Smooth muscle cell (in vitro differentiated cells): ENCODE results near the gene LPXN. TPM values are rescaled to one million over a fixed set of nuclear protein-coding genes. Genes with fewer than 3 reads are reported as not detected.

Experiments
- DNase-seq: peaks from one replicate; lab custom pipeline; 2025; ENCODE audit not compliant: unreplicated experiment; lab: John Stamatoyannopoulos, UW
- H2AFZ ChIP-seq: fragments of 200-600 bp; sonication (generic); 2 replicates; pipeline ENCODE4 v1.6.0; 2016; ENCODE audit warnings: antibody characterized with exemption, low read depth, mild to moderate bottlenecking
- H3F3A ChIP-seq: fragments of 200-600 bp; sonication (generic); 2 replicates; pipeline ENCODE4 v1.6.0; 2017; ENCODE audit warnings: antibody characterized with exemption, low read depth
- H3K27ac ChIP-seq: fragments of 200-600 bp; sonication (generic); 2 replicates; pipeline ENCODE4 v1.5.1; 2016; ENCODE audit warnings: low read depth, mild to moderate bottlenecking
- H3K27me3 ChIP-seq: fragments of 200-600 bp; sonication (generic); 2 replicates; pipeline ENCODE4 v1.6.1; 2016; ENCODE audit warnings: low read depth, mild to moderate bottlenecking
- H3K36me3 ChIP-seq: fragments of 200-600 bp; sonication (generic); 2 replicates; pipeline ENCODE4 v1.5.1; 2016; ENCODE audit warnings: low read depth
- H3K4me1 ChIP-seq: fragments of 200-600 bp; sonication (generic); 2 replicates; pipeline ENCODE4 v1.5.1; 2016; ENCODE audit warnings: low read depth
- H3K4me2 ChIP-seq: fragments of 200-600 bp; sonication (generic); 2 replicates; pipeline ENCODE4 v1.6.0; 2016; ENCODE audit warnings: mild to moderate bottlenecking
- H3K4me3 ChIP-seq: fragments of 200-600 bp; sonication (generic); 2 replicates; pipeline ENCODE4 v1.5.1; 2016; ENCODE audit warnings: mild to moderate bottlenecking
- H3K79me2 ChIP-seq: fragments of 200-600 bp; sonication (generic); 2 replicates; pipeline ENCODE4 v1.6.0; 2016; ENCODE audit warnings: low read depth, mild to moderate bottlenecking
- H3K9ac ChIP-seq: fragments of 200-600 bp; sonication (generic); 2 replicates; pipeline ENCODE4 v1.6.0; 2016; ENCODE audit warnings: low read depth
- H3K9me3 ChIP-seq: fragments of 200-600 bp; sonication (generic); replicated peaks from 2 replicates; pipeline ENCODE4 v1.5.1; 2016; ENCODE audit warnings: low read depth
- H4K20me1 ChIP-seq: fragments of 200-600 bp; sonication (generic); 2 replicates; pipeline ENCODE4 v1.6.0; 2016; ENCODE audit warnings: low read depth
- WGBS: methylation state at CpG from one replicate; pipeline ENCODE4 v1.1.7; 2016; ENCODE audit warnings: low lambda C conversion rate; 5-methylcytosine and 5-hydroxymethylcytosine counted together
- polyA plus RNA-seq: library from polyadenylated mRNA; unstranded; fragments of >200 nt; fragmentation: Nextera tagmentation; extraction: Ambion mirVana; gene quantifications from 2 replicates; pipeline ENCODE4 v1.2.1, GENCODE V29; 2016
- total RNA-seq: library from RNA; depleted of rRNA; stranded (reverse); fragments of >200 nt; gene quantifications from 2 replicates; pipeline ENCODE4 v1.2.3, GENCODE V29; 2014
- TF ChIP-seq, protein P1 (sequence below): fragments of 200-600 bp; sonication (generic); IDR thresholded peaks from 2 replicates; pipeline ENCODE4 v1.5.1; 2017; ENCODE audit warnings: borderline replicate concordance, mild to moderate bottlenecking, antibody characterized with exemption; ENCODE audit not compliant: insufficient read depth, poor library complexity, severe bottlenecking

LPXN gene
- total and polyA plus RNA-seq, 2 experiments from 2014 or later, result 1.9 to 2.7 TPM

DNA sequence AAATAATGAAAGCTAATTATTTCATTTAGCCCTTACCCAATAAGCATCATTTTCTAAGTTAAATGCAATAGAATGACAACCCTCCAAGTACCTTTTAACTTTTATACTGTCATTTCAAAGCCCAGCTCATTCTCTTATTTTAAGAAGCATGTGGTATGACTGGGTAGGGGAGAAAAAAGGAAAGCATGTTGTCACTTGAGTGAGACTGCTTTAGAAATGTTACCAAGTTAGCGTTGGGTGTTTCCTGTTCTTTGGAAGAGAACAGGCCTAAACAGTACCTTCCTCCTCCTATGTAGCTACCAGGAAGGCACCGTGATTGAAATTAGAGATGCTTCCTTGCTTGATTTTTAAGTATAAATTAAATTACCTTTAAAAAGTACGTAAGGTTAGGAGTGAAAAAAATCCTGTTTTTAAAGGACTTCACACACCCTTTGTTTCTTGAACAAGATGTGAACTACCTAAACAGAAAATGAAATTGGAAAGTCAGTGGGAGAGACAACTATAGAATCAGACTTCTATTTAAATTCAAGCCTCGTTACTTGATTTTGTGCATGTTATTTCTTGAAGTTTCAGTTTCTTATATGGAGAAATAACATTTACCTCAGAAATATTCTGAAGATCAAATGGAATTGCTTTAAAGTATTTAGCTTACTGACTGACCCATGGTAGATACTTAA, 46.1 kb upstream of the LPXN start:
- WGBS, result 97% methylated on average over 4 of the region's 4 CpGs
- H4K20me1 ChIP-seq, result no peaks in the 10 kb centered on the region
- peak overlapping the region; percentile 21 for H3K27ac ChIP-seq
- H3K9ac ChIP-seq, result no peak overlapping the region
- no peak overlapping the region for H3K4me3 ChIP-seq
- H3K79me2 ChIP-seq, result no peaks in the 10 kb centered on the region
- TF ChIP-seq, protein P1, sequence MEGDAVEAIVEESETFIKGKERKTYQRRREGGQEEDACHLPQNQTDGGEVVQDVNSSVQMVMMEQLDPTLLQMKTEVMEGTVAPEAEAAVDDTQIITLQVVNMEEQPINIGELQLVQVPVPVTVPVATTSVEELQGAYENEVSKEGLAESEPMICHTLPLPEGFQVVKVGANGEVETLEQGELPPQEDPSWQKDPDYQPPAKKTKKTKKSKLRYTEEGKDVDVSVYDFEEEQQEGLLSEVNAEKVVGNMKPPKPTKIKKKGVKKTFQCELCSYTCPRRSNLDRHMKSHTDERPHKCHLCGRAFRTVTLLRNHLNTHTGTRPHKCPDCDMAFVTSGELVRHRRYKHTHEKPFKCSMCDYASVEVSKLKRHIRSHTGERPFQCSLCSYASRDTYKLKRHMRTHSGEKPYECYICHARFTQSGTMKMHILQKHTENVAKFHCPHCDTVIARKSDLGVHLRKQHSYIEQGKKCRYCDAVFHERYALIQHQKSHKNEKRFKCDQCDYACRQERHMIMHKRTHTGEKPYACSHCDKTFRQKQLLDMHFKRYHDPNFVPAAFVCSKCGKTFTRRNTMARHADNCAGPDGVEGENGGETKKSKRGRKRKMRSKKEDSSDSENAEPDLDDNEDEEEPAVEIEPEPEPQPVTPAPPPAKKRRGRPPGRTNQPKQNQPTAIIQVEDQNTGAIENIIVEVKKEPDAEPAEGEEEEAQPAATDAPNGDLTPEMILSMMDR, result no peak
- no peak for DNase-seq
- peaks cover 8% of the 10 kb centered on the region for H3K36me3 ChIP-seq
- no peaks in the 10 kb centered on the region for H3K27me3 ChIP-seq
- H3K4me2 ChIP-seq, result no peak overlapping the region
- no peaks in the 10 kb centered on the region for H3K4me1 ChIP-seq
- no peaks in the 10 kb centered on the region for H3F3A ChIP-seq
- H2AFZ ChIP-seq, result no peak overlapping the region
- no peaks in the 10 kb centered on the region for H3K9me3 ChIP-seq

DNA sequence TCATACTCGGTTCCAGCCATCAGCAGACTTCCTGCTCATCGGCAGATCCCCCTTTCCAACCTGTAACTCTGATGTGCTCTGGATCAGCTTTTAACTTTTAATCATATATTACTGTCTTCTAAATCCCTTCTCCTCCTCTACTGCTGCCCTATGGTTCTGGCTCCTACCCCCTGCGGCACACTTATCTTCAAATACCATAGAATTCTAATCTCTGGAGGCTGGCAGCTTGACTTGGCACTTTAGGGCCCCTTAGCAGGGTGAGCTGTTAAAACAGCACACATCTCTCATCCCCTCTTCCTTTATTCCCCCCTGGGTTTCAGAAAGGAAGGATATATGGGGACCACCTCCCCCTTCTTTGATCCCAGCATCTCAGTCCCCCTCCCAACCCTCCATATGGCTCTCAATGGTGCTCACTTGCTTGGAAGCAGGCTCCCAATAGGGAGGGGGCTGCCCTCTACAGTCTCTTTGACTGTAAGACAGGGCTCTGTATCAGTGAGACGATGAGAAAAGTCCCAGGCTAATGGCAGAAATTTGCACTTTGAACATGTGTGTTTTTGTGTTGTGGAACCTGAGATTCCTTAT, 42.4 kb upstream of the LPXN start:
- H3K27me3 ChIP-seq, result no peaks in the 10 kb centered on the region
- TF ChIP-seq, protein P1, result no peak
- no peak overlapping the region for H3K4me3 ChIP-seq
- no peak overlapping the region for H2AFZ ChIP-seq
- no peaks in the 10 kb centered on the region for H3K9me3 ChIP-seq
- peak overlapping the region; percentile 78 for H3K27ac ChIP-seq
- whole genome bisulfite sequencing, result 86% methylated on average over 4 of the region's 4 CpGs
- H3K79me2 ChIP-seq, result no peaks in the 10 kb centered on the region
- H3K9ac ChIP-seq, result no peak overlapping the region
- H3K4me1 ChIP-seq, result peaks cover 3% of the 10 kb centered on the region
- no peaks in the 10 kb centered on the region for H3F3A ChIP-seq
- H3K4me2 ChIP-seq, result no peak overlapping the region
- peaks cover 15% of the 10 kb centered on the region for H3K36me3 ChIP-seq
- DNase-seq, result no peak
- H4K20me1 ChIP-seq, result no peaks in the 10 kb centered on the region

DNA sequence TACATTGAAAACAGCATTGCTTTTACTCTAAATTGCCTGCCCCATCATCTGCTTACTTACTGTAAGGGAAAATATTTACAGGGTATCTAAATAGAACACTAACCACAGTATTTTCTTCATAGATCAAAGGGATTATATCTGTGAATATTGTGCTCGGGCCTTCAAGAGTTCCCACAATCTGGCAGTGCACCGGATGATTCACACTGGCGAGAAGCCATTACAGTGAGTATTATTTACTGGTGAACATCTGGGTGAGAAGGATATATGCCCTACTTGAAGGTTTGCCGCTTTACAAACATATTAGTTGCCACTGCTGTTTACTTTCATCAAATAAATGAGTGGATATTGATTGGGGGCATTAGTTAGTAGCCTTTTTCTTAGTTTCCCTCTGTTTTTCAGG, 40.9 kb upstream of the LPXN start:
- Histone ChIP-seq H3K79me2 (no peaks in the 10 kb centered on the region), H4K20me1 (no peaks in the 10 kb centered on the region), H2AFZ (no peak overlapping the region), H3K4me2 (peak overlapping the region; percentile 41), H3K9ac (peak overlapping the region; percentile 31), H3K9me3 (no peaks in the 10 kb centered on the region), H3F3A (no peaks in the 10 kb centered on the region), H3K36me3 (peaks cover 18% of the 10 kb centered on the region), H3K4me3 (no peak overlapping the region), H3K27me3 (no peaks in the 10 kb centered on the region), H3K4me1 (peaks cover 3% of the 10 kb centered on the region), H3K27ac (peak overlapping the region; percentile 78)
- WGBS, result 22% methylated on average over 4 of the region's 4 CpGs
- TF ChIP-seq, protein P1, result no peak
- no peak for DNase-seq

DNA sequence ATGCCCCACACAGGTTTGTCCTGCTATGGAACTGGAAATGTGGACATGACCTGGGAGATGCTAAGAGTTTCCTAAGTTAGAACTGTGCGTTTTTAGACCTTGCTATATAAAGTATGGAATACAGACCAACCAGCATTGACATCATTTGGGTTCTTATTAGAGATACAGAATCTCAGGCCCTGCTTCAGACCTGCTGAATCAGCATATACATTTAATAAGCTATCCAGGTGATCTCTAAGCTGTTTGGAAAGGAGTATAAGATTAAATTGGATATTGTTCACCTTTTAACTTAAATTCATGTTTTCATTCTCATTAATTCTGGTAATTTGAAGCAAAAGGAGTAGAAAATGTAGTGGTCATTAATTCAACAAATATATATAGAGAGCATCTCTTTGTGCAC, 39.9 kb upstream of the LPXN start:
- Histone ChIP-seq H3K27ac (peak overlapping the region; percentile 78), H4K20me1 (no peaks in the 10 kb centered on the region), H2AFZ (no peak overlapping the region), H3K27me3 (no peaks in the 10 kb centered on the region), H3K4me2 (peak overlapping the region; percentile 21), H3K4me3 (no peak overlapping the region), H3K9ac (peak overlapping the region; percentile 41), H3K36me3 (peaks cover 23% of the 10 kb centered on the region), H3K9me3 (no peaks in the 10 kb centered on the region), H3K79me2 (no peaks in the 10 kb centered on the region), H3K4me1 (peaks cover 3% of the 10 kb centered on the region), H3F3A (no peaks in the 10 kb centered on the region)
- TF ChIP-seq, protein P1, result no peak
- no peak for DNase-seq
- 100% methylated on average over 1 of the region's 1 CpG for WGBS
